ENCODE measurements around the gene ISG20. TPM values are rescaled to one million over a fixed set of nuclear protein-coding genes. Genes with fewer than 3 reads are reported as not detected.
A peak's percentile ranks its signal among the peaks of the same experiment; 100 is the strongest.

ISG20 gene
- total RNA-seq: 5.4 and 6.4 TPM in 2 replicates
- 7.5 and 9.0 TPM in 2 replicates for polyA plus RNA-seq
- polyA plus RNA-seq (2011; cell fraction: cytosol; rRNA removed): 5.5 and 6.0 TPM in 2 replicates
- 5.0 and 5.1 TPM in 2 replicates for polyA plus RNA-seq (2011; cell fraction: nucleus; rRNA removed)
- polyA plus RNA-seq (2012): 8.6 and 9.9 TPM in 2 replicates
- polyA minus RNA-seq: 4.7 and 6.4 TPM in 2 replicates
- polyA minus RNA-seq (2011; cell fraction: cytosol; rRNA and poly(A)+ RNA removed): 2.7 TPM
- polyA minus RNA-seq (2011; cell fraction: nucleus; rRNA and poly(A)+ RNA removed): 11.3 and 15.8 TPM in 2 replicates
- Bru-seq, nascent RNA: percentile 46 among the genes with signal in this experiment
- BruChase-seq, experiment 1, labeled RNA remaining after a 6-hour chase: percentile 69 among the genes with signal in this experiment
- percentile 63 among the genes with signal in this experiment for BruChase-seq, experiment 2, labeled RNA remaining after a 2-hour chase
- long read RNA-seq, transcript ISG20-201 (4 exons, 1,856 nt): major isoform, 16 of 18 reads
- long read RNA-seq, partial matches to known transcripts: 0 of 18 reads
- long read RNA-seq, other reads (novel, unspliced or antisense): 2 of 18 reads

DNA sequence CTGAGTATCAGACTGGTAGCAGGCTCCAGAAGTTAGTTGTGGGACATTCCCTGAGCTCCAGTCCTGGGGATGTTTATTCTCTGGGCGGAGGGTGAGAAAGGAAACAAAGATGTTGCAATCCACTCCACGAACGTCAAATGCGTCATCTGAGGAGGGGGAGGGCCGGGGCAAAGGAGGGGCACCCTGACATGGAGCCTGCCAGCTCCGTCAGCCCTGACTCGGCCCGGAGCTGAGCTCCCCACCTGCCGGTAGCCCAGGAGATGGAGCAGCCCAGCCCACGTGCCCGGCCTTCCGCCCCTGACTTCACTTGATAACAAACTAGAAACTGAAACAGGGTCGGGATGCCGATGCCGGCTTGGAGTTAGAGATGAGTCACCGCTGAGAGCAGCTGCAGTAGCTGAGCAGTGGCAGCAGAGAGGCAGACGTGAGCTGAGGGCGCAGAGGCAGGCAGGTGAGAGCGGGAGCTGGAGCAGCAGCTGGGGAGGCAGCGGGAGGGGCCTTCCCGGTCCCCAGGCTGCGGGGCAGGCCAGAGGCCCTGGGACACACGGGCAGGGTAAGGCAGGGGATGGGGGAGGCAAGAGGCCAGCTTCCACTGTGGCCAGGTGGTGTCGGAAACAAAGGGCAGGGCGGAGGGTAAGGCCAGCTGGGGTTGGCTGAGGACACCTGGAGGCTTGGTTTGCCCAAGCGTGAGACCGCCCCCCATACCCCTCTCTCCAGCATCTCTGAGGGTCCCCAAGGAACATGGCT lies at the start of gene ISG20:
Gene ISG20 (plus strand): TSS at position 391 of the 747 bp plus-strand sequence. CDS start 351 bp downstream, at position 742.
- peaks cover 2 to 3% of the 10 kb centered on the region in 2 experiments for H3K36me3 ChIP-seq (ENCODE audit: control insufficient read depth in 2 of 2, extremely low read depth in 1 of 2, insufficient read depth in 2 of 2, low read length in 2 of 2)
- peak; percentile 98 for FAIRE-seq
- H3K27me3 ChIP-seq (ENCODE audit: control insufficient read depth in 2 of 2, insufficient read depth in 2 of 2, low read length in 2 of 2): no peaks in the 10 kb centered on the region
- H3K9me3 ChIP-seq (replicated peaks; ENCODE audit: control insufficient read depth, insufficient read depth, low read length): no peaks in the 10 kb centered on the region
- ChIA-PET POLR2A (interaction anchor here (1.1 to 1.5 kb wide), 4 partner anchors 9 to 172 kb away, joined by 4 to 8 read pairs (median 6); partner anchors contain the start of genes MRPL46 and MRPS11), CTCF (interaction anchor here (0.8 to 1.8 kb wide), 12 partner anchors 9 to 266 kb away, joined by 3 to 11 read pairs (median 3); no protein-coding TSS in a partner anchor)
- H4K20me1 ChIP-seq (replicated peaks; ENCODE audit: control insufficient read depth, extremely low read depth, insufficient read depth, low read length): no peaks in the 10 kb centered on the region
- no peaks in the 10 kb centered on the region for H3K79me2 ChIP-seq (ENCODE audit: control insufficient read depth, insufficient read depth, low read length)
- dilution Hi-C loops (cut with MboI; ENCODE audit: extremely low pct_ligation_motif_present, low sequenced_read_pairs): no loop called here
- H3K4me1 ChIP-seq (ENCODE audit: control insufficient read depth, extremely low read depth, insufficient read depth, low read length): peaks cover 21% of the 10 kb centered on the region
- H3K9me1 ChIP-seq (replicated peaks; ENCODE audit: control insufficient read depth, extremely low read depth, insufficient read depth, low read length): no peaks in the 10 kb centered on the region
- intact Hi-C loops (cut with micrococcal nuclease): loop anchor here (1.0 kb wide), 4 partner anchors 8 to 170 kb away; partner anchors contain the start of gene AEN
- H3K27ac ChIP-seq (ENCODE audit: insufficient read depth, low read depth, low read length): peak within 1 kb of the TSS; percentile 86
- DNase-seq (ENCODE audit: low read depth, low spot score): peak; percentile 99
- TF ChIP-seq GATA2 (IDR thresholded peaks at IDR 0.05; ENCODE audit: insufficient read depth, insufficient read length, low read depth, low read length) (peak; percentile 62), POLR2A (IDR thresholded peaks at IDR 0.05; ENCODE audit: low read depth, low read length) (peak; percentile 75), FOS (IDR thresholded peaks at IDR 0.05; ENCODE audit: borderline replicate concordance, insufficient read depth, low read length) (peak; percentile 97), JUN (IDR thresholded peaks at IDR 0.05; ENCODE audit: borderline replicate concordance, insufficient read depth, insufficient read length, low read depth) (peak; percentile 75), POLR2AphosphoS5 (IDR thresholded peaks at IDR 0.05; ENCODE audit: insufficient read depth, low read depth, low read length) (peak; percentile 92), MYC (IDR thresholded peaks at IDR 0.05; ENCODE audit: low read depth, low read length) (no peak), EZH2 (IDR thresholded peaks at IDR 0.05; ENCODE audit: borderline replicate concordance, low read depth, low read length, severe bottlenecking) (no peak)
- TF ChIP-seq, protein P1, sequence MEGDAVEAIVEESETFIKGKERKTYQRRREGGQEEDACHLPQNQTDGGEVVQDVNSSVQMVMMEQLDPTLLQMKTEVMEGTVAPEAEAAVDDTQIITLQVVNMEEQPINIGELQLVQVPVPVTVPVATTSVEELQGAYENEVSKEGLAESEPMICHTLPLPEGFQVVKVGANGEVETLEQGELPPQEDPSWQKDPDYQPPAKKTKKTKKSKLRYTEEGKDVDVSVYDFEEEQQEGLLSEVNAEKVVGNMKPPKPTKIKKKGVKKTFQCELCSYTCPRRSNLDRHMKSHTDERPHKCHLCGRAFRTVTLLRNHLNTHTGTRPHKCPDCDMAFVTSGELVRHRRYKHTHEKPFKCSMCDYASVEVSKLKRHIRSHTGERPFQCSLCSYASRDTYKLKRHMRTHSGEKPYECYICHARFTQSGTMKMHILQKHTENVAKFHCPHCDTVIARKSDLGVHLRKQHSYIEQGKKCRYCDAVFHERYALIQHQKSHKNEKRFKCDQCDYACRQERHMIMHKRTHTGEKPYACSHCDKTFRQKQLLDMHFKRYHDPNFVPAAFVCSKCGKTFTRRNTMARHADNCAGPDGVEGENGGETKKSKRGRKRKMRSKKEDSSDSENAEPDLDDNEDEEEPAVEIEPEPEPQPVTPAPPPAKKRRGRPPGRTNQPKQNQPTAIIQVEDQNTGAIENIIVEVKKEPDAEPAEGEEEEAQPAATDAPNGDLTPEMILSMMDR (IDR thresholded peaks at IDR 0.05; ENCODE audit: extremely low read depth in 1 of 2, insufficient read depth in 1 of 2, low read depth in 1 of 2, low read length in 2 of 2): peak; percentile 30 to 54
- TF ChIP-seq, protein P2, sequence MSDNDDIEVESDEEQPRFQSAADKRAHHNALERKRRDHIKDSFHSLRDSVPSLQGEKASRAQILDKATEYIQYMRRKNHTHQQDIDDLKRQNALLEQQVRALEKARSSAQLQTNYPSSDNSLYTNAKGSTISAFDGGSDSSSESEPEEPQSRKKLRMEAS (IDR thresholded peaks at IDR 0.05; ENCODE audit: insufficient read depth, insufficient read length): peak; percentile 92
- H2AFZ ChIP-seq (ENCODE audit: low read depth, low read length): no peak within 1 kb of the TSS
- peak within 1 kb of the TSS; percentile 67 for H3K9ac ChIP-seq (replicated peaks; ENCODE audit: extremely low read depth, insufficient read depth, low read length)
- no TSS peak for BruUV-seq (replicated peaks)
- peak within 1 kb of the TSS in 1 of 3 experiments; percentile 24 for H3K4me3 ChIP-seq (replicated peaks in 1 of 3; ENCODE audit: insufficient read depth in 1 of 3, low read depth in 1 of 3, low read length in 3 of 3)
- H3K4me2 ChIP-seq (ENCODE audit: insufficient read depth, low read length): peak within 1 kb of the TSS; percentile 21

Data from endothelial cell of umbilical vein (primary cell).